Head of caudate nucleus (tissue), 42 donors: ENCODE measurements around the gene CATSPERD.

ENCODE experiments used
- DNase-seq, 42 donors: peaks; one replicate each; pipeline versions ENCODE4 v3.0.0 to v3.0.0-alpha.2; 2020 to 2021; ENCODE audit warnings: mixed read lengths in 7 of 42
- intact Hi-C: fragments of 100-400 bp; cut with DNase I; formaldehyde crosslinking; loops from one replicate; pipeline ENCODE4 v1.15.0; 2022

Gene CATSPERD

DNA sequence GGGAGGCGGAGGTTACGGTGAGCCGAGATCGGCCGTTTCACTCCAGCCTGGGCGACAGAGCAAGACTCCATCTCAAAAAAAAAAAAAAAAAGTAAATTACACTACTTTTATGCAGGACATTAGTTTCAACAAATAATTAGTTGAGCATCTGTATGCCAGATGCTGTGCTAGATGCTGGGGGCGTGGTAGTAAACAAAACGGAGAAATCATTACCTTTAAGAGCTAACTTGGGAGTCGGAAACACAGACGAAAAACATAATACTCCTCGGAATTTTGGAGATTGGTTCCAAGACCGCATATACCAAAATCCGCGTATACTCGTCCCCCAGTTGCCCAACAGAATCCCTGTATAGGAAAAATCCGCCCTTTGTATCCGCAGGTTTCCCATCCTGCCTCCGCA lies 71.8 kb downstream of the CATSPERD start:
- intact Hi-C loops = no loop called here

DNA sequence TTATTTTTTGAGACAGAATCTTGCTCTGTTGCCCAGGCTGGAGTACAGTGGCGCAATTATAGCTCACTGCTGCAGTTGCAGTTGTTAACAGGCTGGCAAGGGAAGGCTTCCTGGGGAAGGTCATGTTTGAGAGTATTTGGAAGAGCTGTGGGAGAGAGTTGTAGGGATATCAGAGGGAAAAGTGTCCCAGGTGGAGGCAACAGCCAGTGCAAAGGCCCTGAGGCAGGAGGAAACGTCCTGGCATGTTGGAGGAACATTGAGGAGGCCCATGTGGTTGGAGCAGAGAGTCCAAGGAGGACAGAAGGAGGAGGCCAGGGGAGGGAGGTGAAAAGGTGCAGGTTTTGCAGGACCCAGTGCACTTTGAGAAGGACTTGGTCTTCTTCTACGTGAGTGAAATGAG lies 72.8 kb downstream of the CATSPERD start:
- intact Hi-C loops = no loop called here

More for the DNA sequence above, 71.8 kb downstream of the CATSPERD start:
- no peak for DNase-seq

DNA sequence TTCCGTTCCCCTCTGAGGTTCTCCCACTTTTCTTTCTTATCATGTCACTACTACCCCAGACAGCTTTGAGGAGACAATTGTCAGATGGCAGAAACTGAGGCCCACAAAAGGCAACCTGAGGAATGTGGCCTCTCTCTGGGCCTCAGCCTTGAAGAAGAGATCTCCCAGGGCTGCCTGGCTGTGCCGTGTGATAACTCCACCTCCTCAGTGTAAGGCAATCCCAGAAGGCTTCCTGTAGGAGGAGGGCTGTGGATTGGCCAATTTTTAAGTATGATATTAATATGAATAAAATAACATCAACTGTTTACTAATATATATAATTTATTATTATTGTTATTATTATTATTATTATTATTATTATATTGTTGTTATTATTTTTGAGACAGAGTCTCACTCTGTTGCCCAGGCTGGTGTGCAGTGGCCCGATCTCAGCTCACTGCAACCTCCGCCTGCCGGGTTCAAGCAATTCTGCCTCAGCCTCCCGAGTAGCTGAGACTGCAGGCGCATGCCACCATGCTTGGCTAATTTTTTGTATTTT lies 75.0 kb downstream of the CATSPERD start:
- intact Hi-C loops = no loop called here
- no peak for DNase-seq

More for the DNA sequence above, 72.8 kb downstream of the CATSPERD start:
- no peak for DNase-seq

DNA sequence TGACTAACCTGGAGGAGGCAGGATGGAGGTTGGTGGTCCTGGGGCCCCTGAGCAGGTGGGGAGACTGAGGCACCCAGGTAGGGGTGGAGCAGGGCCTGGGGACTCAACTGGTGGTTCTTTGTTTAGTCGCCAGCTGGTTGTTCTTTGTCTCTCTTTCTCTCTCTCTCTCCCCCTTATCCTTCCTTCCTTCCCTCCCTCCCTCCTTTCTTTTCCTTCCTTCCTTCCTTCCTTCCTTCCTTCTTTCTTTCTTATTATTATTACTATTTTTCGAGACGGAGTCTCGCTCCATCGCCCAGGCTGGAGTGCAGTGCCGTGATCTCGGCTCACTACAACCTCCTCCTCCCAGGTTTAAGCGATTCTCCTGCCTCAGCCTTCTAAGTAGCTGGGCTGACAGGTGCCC lies 77.8 kb downstream of the CATSPERD start:
- intact Hi-C loops = no loop called here
- no peak for DNase-seq

DNA sequence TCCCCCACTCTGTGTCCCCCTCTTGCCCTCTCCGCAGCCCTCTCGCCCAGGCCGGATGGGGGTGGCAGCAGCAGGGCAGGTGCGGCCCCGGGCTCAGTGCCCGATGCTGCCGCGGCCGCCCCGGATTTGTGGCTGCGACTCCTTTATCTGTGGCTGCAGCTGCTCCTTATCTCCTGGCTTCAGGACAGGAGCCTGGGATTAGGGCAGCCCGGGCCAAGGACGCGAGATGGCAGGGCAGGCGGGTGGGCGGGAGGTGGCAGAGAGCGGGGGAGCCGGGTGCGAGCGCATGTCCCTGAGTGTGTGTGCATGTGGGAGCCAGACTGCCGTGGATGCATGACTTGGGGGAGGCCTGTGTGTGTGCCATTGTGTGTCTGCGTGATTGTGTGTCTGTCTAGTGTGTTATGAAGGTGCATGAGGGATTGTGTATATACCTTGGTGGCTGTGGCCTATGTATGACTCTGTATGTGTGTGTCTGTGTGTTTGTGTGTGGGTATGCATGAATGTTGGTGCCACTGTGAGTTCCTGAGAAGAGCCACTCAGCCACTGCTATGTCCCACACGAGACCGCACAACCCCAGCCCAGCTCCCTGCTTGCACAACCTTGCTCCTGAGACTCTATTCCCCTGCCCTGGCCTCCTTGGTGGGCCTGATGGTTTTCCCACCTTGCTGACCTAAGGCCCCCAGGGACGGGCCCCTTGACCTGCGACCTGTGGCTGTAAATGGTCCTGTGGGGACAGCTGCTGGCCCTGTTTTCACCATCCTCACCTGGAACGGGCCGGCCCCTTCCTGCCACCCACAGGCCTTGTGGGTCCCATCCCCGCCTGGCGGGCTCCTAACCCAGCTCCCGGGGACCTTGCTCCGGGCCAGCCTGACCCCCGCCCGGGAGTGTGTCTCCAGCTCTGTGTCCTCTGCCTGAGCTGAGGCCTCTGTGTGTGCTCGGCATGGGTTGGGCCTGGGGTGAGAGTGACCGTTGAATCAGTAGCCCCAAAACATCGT lies 79.1 kb downstream of the CATSPERD start:
- intact Hi-C loops = no loop called here
- peak in 1 of 42 donors; percentile 41 for DNase-seq

DNA sequence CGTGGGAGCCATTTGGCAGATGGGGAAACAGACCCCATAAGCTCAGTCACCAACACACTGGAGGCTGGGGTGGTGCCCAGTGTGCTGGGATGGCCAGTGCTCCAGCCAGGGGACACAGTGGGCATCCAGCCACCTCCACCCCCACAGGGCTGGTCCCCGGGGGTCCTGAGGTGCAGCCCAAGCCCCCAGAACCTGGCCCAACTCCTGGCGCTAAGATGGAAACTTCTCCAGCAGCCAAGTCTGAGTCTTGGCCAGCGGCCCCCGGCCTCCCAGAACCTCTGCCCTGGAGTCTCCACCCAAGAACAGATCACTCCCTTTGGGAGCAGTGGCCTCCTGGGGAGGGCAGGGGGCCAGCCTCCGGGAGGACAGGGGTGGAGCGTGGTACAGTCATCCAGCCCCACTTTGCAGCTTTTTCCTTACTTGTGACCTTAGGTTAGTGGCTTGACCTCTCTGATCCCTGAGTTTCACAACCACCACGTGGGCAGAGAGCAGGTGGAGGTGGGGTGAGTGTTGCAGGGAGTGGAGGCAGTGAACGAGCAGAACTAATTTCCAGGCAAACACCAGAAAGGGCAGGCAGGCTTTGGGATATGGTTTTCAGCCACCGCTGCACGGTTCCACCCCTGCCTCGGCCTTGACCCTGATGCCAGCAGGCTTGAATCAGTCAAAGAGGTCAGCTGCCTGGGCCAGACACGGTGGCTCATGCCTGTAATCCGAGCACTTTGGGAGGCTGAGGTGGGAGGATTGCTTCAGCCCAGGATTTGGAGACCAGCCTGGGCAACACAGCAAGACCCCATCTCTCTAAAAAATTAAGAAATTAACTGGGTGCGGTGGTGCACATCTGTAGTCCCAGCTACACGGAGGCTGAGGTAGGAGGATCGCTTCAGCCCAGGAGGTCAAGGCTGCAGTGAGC lies 80.2 kb downstream of the CATSPERD start:
- DNase-seq = no peak

DNA sequence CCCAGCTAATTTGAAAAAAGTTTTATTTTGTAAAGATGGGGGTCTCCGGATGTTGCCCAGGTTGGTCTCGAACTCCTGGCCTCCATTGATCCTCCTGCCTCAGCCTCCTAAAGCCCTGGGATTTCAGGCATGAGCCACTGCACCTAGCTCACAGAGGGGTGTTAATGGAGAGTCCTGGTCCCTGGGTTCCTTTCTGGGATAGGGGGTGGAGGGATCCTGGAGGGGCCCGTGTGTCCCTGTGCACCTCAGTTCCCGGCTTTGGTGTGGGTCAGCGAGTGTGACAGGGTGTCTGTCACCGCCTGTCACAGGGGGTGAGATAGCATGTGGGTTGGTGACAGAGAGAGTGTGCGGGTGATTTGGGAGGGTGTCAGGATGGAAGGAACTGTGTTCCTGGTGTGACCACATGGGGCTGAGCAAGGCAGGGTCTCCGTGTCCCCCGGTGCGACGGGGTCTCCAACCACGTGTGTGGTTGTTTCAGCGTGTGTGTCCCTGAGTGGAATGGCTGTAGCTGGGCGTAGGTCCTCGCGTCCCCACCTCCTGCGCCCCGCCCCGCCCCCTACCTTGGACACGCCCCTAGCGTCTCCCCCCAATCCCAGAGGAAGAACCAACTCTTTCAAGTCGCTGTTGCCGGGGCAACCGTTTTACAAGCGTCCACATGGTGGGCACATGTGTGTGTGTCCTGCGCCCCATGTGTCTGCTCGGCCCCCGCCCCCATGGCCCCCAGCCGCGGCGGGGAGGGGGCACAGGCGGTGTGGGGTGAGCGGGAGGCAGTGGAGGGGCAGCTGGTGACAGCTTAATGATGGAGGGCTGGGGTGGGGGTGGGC lies 81.6 kb downstream of the CATSPERD start:
- intact Hi-C loops = no loop called here

More for the DNA sequence above, 80.2 kb downstream of the CATSPERD start:
- intact Hi-C loops = no loop called here

DNA sequence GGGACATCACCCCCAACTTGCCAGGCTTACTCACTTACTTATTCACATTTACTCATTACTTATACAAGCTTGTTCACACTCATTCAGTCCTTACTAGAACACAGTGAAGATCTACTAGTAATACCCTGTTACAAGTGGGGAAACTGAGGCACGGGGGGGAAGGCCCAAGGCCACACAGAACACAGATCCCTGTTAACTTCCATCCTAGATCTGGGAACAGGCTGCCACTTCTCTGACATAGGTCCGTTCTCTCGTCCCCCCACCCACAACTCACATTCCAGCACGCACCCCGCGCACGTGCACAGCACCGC lies 83.0 kb downstream of the CATSPERD start:
- intact Hi-C loops = no loop called here
- no peak for DNase-seq

More for the DNA sequence above, 81.6 kb downstream of the CATSPERD start:
- DNase-seq = no peak

DNA sequence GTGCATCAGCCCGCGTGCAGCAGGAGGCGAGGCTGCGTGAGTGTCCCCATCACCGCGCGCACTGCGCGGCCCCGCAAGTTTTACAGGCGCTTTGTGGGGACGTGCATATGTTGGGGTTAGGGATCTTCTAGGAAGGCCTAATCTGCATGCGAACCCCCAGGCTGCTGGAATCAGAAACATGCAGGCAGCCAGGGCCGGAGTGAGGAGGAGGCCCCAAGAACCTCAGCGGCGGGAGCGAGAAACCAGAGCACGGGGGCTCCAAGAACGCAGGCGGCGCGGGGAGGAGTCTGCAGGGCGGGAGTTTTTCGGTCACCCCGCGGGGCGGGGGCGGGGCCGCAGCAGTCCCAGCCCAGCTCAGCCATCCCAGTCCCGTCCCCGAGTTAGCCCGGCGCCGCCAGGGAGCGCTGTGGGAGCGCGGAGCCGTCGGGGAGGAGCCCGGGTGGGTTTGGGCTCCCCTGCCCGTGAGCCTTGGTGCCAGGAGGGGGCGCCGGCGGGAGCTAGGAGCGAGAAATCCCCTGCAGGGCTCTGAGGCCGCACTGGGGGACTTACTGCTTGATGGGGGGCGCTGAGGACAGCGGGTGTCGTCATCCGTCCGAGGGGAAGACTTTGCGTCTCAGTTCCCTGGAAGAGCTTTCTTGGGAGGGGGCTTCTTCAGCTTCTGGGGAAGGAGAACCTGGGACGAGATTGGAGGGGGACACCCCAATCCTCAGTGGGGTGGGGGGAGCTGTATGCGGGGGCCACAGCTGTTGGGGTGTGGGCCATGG lies 83.5 kb downstream of the CATSPERD start:
- DNase-seq = peak in 36 of 42 donors; percentile 25 to 80 (median 55)
- intact Hi-C loops = no loop called here

DNA sequence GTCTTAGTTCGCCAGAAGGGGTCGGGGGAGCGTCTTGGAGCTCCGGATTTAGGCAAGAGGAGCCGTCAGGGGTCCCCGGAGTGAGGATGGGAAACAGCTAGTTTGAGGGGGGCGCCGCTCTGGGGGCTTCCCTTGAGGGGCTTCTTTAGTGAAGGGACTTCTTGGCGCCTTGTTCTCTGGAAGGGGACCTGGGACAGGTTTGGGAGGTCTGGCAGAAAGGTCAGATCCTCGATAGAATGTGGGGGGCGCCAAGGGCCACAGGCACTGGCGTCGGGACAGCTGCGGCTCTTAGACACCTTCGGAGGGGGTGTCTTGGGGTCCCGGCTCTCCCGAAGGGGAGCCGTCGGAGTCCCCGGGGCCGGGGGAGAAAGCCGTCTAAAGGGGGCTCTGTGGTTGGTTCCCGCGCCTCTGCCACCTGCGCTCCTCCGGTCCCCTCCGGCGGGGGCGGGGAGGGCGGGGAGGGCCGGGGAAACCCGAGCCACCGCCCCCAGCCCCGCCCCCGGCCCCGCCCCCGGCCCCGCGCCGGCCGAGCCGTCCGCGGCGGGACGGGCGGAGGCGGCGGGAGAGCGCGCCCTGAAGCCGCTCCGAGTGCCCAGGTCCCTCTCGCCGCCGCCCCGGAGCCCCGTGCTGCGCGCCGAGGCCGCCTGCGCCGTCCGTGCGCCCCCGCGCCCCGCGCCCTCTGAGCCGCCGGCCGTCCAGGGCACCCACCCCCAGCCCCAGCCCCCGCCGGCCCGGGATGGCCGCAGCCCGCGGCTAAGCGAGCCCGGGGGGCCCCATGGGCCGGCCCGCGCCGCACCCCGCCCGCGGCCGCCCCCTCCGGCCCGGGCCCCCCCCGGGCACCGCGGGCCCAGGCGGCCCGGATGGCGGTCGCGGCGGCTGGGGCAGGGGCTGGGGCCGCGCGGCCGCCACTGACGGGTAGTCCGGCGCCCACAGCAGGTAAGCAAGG lies 84.4 kb downstream of the CATSPERD start, which contains the start of gene NRTN:
NRTN (plus strand) TSS at position 552 of the 946 bp plus-strand sequence. CDS start 19,099 bp downstream, outside the sequence.
- no peak for DNase-seq
- intact Hi-C loops = no loop called here

DNA sequence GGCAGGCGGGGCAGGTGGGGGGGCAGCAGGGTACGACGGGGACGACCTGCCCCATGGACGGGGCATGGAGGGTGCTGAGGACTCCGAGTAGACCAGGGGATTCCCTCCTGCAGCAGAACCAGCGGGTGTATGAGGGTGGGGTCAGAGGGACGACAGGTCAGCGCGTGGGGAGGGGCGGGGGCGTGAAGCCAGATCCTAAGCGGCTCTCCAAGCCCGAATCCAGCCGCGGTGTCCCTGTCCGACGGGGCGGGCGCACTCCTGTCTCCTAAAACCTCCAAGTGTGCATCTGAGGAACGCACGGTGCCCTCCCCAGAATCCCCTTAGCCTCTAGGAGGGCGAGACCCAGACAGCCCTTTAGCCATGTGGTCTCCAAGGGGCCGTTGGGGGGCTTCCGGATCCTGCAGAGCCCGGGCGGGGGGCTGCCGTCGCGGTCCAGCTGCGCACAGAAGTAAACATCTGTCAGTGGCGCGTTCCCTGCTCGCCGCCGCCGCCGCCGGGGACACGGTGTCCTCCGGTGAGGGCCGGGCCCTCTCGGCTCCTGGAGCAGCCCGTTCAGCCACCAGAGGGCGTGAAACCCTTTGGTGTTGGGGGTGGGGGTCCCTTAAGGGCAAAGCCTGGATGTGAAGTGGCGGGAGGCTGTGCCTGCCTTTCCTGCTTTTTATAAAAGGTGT lies 85.2 kb downstream of the CATSPERD start:
- intact Hi-C loops = no loop called here
- peak in 11 of 42 donors; percentile 17 to 60 (median 37) for DNase-seq

DNA sequence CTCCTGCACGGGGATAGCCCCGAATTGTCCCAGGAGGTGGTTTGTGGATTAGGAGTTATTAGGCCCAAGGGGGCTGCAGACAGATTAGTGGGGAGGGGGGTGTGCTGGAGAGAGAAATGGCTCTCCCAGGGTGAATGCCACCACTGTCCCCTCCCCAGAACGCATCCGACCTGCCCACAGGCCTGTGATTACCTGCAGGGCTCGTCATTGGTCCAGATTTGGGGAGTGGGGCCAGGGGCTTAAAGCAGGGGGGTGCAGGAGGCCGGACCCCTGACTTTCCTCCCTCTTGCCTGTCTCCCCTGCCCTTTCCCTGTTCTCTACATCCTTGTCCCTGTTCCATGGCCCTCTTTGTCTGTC lies 85.7 kb downstream of the CATSPERD start:
- DNase-seq = no peak
- intact Hi-C loops = no loop called here

DNA sequence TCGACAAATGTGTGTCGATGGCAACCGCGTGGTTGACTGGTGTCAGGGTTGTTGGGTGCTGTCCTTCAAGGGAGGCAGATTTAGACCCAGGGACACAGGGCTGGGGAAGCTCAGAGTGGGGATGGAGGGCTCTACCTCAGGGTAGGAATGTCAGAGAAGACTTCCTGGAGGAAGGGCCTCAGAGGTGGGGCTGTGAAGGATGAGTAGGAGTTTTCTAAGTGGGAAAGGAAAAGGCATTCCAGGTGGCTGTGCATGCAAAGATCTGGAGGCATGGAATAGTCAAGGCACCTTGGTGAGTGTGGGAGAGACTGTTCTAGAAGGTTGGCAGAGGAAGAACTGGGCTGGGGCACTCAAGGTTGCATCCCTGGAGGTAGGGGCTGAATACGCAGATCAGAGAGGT lies 86.5 kb downstream of the CATSPERD start:
- DNase-seq = no peak
- intact Hi-C loops = no loop called here

DNA sequence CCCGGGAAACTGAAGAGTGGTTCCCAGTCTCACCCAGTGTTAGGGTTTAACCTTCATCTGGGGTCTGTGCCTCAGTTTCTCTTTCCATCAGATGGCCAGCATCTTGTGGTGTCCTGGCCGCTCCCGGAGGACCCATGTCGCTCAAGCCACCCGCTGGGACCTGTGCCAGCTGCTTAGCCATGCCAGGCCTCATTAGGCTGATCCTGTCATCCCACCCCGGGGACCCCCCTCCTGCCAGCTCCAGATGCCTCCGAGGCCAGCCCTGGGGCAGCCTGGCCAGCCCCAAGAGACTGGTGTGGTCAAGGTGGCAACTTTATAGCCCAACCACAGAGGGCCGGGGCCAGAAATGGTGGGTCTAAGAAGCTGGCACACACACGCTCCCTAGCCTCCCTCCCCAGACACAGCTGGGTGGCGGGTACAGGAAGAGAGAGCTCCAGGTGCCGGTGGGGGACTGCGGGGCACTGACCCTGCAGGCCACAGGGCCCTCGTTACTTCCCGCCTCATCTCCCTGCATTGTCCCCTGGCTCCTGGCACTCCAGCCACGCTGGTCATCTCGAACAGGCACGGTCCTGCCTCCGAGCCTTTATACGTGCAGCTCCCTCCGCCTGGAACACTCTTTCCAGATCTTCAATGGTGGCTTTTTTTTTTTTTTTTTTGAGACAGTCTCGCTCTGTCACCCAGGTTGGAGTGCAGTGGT lies 87.8 kb downstream of the CATSPERD start:
- no peak for DNase-seq
- intact Hi-C loops = no loop called here

DNA sequence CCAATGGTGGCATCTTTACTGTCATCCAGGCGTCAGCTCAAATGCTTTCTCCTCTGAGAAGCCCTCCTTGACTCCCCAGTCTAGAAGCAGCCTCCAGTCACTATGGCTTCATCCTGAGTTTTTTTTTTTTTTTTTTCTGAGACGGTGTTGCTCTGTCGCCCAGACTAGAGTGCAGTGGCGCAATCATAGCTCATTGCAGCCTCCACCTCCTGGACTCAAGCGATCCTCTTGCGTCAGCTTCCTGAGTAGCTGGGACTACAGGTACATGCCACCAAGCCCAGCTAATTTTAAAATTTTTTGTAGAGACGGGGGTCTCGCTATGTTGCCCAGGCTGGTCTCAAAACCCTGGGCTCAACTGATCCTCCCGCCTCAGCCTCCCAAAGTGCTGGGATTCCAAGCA lies 88.6 kb downstream of the CATSPERD start:
- intact Hi-C loops = no loop called here
- no peak for DNase-seq

DNA sequence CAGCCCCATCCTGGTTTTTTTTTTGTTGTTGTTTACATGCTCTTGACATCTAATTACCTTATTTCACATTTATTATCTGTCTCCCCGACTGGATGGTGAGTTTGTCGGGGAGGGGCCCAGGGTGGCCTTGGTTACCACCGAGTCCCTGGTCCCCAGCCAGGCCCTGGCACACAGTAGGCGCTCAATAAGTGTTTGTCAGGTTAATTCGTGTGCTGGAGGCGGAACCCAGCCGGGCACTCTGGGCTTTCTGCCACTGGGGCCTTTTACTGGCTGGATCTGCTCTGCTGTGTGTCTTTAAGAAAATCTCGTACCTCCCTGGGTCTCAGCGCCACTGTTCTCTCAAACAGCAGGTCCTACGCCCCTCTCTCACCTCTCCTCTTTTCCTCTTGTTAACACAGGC lies 89.0 kb downstream of the CATSPERD start:
- no peak for DNase-seq
- intact Hi-C loops = no loop called here
